NCI-H2107 treated with DMSO at 0.1 percent for 48 hours (cell line): ENCODE measurements around the gene HLTF.

Experiments
- DNase-seq: peaks from one replicate; lab custom pipeline; 2025; ENCODE audit not compliant: unreplicated experiment; lab: John Stamatoyannopoulos, UW

Gene HLTF

DNA sequence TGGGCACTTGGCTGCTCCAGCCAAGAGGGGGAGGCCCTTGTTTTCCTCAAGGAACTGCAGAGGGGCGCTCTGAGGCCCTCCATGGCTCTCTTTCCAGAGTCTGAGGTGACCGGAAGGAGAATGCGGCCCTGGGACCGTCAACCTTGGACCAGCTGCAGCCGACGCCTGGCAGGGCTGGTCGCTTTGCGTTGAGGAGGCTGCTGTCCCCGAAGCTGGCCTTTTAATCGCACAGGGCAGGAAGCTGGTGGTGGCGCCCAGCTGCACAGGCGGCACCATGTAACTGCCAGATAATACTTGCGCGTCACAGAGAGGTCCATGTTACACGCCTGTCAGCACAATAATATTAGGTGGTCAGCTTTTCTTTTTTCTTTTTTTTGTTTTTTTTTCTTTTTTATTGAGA is 875 bp upstream of the HLTF start:
- DNase-seq: no peak

DNA sequence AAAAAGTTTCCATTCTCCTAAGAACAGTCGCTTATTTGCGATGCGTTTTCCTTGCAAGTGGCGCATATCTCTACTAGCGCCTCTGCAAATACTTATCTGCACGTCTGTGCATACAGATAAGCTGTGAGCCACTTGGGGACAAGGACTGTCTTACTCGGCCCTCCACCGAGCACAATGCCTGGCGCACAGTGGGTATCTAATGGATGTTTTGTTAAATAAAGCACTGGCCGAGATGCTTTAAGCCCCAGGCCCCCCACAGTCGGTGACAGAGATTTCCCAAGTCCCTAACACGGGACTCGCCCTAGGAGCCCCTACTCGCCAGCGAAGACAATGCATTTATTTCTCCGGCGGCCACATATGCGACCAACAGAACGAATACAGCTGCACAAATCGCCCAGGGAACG is 503 bp downstream of the HLTF start:
- DNase-seq: no peak

DNA sequence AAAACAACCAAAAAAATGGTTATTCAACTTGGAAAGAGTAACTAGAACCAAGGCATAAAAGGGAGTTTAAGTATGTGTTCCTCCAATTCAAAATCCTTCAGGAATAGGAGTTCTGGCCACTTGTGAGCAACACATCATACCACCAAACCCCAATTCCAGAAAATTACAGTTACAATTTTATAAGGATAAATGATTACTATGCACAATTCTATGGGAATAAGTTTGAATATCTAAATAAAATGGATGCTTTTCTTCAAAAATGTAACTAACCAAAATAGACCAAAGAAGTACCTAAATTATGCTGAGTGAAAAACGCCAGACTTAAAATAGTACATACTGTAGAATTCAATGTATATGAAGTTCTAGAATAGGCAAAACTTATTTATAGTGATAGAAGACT is 4.6 kb downstream of the HLTF start:
- no peak for DNase-seq

DNA sequence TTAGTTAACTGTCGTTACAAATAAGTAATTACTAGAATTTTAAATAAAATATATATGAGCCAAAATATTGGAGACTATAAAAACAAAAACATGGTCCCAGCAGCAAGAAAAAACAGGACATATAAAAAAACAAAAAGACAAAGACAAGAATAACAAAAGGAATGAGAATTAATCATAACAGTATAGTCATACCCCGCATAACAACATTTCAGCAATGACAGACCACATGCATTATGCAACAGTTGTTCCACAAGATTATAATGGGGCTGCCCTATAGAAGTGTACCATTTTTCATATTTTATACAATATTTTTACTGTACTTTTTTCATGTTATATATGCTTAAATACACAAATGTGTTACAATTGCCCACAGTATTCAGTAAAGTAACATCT is 5.6 kb downstream of the HLTF start:
- no peak for DNase-seq

DNA sequence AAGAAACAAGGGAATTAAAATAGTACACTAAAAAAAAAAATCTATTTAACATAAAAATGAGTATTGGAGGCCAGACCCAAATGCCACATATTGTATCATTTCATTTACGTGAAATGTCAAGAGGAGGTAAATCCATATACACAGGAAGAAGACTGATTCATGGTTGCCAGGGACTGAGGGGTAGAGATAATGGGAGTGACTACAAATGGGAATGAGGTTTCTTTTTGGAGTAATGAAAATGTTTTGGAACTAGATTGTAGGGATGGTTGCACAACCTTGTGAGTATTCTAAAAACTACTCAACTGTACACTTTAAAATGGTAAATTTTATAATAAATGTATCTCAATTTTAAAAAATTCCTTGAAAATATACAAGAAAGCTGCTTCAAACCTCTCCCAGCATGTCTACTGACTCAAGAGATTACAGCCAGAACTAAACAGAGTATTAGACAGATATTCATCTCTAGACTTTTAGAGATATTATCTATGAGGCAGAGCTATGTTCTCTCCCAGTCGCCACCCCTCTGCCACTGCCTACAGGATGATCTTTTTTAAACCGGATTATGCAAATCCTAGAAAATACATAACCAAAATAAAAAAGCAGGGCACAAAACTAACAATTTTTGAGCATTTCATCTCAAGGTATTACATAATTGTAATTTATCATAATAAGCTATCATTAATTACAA is 6.2 kb downstream of the HLTF start:
- no peak for DNase-seq

DNA sequence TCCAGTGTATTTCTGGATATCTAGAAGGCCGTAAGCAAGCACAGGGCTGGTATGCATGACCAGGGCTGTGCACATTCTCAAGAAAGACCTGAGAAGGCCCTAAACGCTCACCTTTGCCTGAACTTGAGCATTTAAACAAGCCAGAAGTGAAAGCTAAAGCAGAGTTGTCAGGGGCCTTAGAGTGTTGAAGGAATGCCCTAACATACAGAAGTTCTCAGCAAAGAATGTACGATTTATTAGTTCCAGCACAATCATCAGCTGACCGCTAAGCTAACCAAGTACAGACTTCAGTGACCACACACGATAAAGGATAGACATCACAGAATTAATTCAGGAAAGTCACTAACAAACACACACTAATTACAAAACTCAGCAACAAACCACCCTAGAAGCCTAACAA is 8.7 kb downstream of the HLTF start:
- DNase-seq: no peak

DNA sequence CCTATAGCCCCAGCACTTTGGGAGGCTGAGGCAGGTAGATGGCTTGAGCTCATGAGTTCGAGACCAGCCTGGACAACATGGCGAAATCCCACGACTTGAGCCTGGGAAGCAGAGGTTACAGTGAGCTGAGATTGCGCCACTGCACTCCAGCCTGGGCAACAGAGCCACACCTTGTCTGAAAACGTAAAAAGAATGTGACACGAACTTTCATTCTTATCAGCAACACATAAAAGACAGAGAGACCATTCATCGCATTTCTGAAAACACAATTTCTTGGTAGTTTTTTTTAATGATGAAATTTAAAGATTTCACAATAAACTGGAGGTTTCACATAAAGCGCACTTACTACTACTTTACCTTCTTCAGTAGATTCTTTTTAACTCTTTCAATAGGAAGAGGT is 18.4 kb downstream of the HLTF start:
- no peak for DNase-seq

DNA sequence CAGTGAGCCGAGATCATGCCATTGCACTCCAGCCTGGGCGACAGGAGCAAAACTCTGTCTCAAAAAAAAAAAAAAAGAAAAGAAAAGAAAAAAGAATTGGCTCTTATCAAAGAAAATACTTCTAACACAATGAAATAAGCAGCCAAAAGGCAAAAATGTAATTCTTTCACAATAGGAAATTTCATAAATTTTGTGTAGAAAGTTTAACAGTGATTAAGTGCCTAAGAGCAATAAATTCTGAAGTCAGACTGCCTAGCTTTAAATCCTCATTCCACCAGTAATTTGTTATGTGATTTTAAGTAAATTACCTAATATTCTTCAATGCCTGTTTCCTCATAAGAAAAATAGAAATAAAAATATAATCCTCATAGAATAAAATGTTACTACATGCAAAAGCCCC is 24.6 kb downstream of the HLTF start:
- DNase-seq: no peak

DNA sequence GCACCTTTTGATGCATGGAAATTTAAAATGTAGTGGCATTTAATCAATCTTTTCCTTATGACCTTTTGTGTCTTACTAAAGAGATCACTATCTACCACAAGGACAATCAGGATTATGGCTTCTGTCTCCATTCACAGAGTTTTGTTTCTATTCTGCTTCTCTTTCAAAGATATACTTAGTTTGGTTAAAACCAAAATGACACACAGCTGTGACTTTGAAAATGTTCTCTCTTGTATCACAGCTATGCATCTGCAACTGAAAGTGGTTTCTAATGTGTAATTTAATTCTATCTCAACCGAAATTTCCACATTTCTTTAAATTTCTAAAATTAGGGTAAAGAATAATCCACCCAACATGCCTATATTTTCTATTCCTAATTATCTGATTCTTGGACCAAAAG is 27.7 kb downstream of the HLTF start:
- DNase-seq: no peak

DNA sequence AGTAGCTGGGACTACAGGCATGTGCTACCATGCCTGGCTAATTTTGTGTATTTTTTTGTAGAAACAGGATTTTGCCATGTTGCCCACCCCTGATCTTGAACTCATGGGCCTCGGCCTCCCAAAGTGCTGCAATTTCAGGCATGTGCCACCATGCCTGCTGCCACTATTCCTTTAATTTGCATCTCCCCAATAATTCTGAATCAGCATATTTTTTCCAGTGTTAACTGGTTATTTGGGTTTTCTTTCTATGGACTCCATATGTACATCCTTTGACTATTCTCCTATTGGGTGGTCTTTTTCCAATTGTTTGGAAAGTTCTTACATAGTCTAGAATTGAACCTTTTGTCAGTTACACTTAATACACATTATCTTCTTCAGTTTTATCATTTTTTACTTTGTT is 28.1 kb downstream of the HLTF start:
- DNase-seq: no peak

DNA sequence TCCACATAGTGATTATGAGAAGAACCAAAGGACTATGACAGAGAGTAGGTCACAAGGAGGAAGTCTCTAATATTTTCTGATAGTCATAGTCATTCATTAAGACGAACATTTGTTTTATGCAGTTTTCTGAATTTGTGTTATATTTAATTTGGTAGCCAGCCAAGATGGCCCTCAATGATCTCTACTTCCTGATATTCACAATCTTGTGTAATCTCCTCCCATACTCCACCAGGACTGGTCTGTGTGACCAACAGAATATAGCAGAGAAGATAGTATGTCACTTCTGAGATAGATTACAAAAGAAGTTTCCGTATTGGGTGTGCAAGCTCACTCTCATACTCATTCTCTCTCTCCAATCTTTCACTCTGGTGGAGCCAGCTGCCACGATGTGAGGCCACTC is 30.8 kb downstream of the HLTF start:
- DNase-seq: no peak

DNA sequence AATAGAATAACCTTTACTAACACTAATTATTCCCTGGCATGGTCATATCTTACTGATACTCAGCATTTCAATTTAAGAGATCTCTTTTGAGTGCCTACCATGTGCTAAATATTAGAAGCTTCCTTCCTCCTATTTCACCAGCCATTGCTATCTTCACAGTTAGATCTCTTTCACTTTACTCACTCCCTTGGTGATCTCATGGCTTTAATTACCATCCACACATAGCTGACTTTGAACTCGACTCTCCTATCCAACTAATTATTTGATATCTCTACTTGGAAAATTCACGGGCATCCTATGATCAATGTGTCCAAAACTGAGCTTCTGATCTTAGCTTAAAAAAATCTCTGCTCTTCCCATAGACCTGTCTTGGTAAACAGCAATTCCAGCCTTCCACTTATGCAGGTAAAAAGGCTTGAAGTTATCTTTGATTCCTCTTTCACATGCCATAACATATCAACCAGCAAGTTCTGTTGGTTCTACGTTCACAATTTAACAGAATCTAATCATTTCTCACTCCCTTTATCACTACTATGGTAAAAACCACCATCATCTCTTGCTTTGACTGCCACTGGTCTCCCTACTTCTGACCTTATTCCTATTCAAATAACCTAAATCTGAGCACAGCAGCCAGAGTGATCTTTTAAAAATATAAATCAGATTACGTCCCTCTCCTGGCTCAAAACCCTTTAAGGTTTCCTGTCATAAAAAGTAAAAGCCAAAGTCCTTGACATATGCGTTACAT is 41.8 kb downstream of the HLTF start:
- no peak for DNase-seq

DNA sequence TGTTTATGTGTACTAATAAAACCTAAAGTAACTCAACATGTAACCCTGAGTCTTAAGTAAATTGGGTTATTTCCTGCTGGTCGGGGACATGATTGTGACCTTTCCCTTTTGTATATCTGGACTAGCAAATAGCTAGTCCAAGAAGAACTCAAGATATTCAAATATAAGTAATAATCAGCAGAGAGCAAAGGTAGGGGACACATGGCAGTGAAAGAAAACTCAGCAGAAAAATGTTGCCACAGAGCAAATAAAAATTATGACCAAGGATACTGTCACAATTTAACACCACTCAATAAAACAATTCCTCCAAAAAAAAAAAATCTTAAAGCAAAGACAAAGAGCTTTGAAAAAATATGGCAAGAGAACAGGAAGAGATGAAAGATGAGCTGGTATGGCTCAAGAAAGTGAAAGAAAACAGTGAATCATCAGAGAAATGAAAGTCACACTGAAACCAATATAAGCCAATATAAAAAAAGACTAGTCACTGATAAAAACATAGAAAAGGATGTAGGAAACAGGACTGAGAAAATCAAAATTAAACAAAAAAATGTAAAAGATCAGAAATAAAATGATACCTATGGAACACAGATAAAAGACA is 43.4 kb downstream of the HLTF start:
- DNase-seq: no peak

DNA sequence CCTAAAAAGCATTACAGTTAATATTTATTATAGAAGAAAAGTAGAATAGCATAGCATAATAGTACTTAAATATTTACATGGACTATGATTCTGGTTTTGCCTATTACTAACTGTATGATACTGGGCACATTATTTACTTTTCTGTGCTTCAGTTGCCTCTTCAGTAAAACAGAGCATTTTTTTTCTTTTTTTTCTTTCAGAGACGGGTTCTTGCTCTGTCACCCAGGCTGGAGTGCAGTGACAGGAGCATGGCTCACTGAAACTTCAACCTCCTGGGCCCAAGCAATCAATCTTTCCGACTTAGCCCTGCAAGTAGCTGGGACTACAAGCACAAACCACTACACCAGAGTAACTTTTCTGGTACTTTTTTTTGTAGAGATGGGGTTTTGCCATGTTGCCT is 48.0 kb downstream of the HLTF start:
- no peak for DNase-seq

DNA sequence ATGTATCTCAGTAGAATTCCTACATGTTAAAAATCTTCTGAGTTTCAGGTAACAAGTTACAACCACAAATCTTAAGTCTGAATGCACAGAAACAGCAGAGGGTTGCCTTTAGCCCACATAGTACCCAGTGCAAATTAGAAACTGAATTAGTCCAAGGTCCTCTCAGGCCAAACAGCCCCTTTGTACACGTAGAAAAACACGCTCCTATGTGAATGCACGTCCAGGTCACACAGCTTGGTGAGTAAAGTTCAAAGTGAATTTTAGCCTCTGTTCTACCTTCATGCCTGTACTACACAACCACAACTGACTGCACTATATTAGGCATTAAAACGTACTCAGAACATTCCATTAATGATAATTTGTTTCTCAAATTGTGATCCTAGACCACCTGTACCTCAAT is 48.6 kb downstream of the HLTF start:
- DNase-seq: no peak

DNA sequence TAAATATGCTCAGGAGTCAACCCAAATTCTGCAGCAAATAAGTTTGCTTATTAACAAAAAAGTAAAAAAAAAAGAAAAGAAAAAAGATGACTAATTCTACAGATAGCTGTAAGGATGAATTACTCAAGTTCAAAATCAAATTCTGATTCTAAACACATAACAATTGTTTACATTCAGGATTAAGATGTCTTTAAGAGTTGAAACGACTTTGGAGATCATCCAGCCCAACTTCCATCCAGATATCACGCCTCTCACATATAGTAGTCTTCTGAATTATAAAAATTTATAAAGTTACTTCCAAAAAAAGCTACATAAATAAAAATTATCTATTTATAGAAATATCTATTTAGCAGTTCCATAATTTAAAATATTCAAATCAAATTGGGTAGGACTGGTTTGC is 55.2 kb downstream of the HLTF start:
- no peak for DNase-seq

DNA sequence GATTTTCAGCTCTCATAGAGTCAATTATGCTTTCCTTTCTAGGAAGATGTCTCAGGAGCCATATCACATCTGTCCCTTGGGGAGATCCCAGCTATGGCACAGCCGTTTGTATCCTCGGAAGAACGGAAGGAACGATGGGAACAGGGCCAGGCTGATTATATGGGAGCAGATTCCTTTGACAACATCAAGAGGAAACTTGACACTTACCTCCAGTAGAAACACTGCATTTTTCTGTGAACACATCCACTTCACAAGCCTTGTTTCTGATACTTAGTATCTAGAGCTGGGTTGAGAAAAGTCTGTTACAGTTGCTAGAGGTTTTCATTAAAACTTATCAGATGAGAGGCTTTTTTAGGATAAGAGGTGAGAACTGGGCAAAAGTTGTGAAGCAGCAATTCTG is 59.6 kb downstream of the HLTF start:
- no peak for DNase-seq

DNA sequence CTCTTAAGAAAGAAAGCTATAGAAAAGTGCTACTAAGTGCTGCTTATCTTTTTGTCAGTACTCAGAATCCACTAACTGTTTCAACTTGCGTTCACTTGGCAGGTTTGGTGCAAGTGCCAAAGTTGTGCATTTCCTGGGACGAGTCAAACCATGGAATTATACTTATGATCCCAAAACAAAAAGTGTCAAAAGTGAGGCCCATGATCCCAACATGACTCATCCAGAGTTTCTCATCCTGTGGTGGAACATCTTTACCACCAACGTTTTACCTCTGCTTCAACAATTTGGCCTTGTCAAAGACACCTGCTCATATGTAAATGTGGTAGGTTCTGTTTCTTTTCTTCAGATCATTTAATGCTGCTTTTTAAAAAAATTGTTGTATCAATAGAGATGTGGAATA is 62.4 kb downstream of the HLTF start:
- no peak for DNase-seq

DNA sequence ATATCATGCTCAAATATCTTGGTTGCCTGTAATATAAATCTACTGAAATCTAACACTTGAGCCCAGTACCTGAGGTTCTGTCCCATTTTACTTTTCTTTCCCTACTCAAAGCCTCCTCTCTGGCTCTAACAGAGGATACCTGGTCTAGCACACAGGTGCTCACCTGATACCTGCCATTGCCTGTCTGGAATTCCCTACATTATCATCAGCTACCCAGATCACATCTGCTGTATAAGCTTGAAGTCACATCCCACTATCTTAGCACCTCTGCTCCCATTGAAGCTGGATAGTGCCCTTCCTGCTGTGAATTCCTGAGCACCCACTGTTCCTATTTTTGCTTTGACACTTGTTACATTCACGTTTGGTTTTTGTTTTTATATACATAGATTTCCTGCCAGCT is 64.5 kb downstream of the HLTF start:
- DNase-seq: no peak

DNA sequence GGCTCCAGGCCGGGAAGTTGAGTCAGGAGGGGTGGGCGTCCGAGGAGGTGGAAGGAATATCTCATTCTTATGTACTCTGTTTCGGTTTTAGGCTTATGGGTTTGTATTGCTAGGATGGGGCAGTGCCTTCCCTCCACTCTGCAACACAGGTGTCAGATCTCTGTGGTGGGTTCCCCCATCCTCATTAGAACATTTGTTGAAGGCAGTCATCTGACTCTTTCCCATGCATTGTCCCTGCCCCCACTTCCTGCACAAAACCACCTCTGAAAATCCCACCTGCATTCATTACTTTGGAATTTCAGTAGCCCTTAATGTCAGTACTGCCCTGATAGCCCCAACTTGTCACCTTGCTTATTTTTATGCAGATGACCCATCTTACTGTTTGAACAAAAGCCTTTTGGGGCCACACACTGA is 65.5 kb downstream of the HLTF start:
- DNase-seq: no peak

DNA sequence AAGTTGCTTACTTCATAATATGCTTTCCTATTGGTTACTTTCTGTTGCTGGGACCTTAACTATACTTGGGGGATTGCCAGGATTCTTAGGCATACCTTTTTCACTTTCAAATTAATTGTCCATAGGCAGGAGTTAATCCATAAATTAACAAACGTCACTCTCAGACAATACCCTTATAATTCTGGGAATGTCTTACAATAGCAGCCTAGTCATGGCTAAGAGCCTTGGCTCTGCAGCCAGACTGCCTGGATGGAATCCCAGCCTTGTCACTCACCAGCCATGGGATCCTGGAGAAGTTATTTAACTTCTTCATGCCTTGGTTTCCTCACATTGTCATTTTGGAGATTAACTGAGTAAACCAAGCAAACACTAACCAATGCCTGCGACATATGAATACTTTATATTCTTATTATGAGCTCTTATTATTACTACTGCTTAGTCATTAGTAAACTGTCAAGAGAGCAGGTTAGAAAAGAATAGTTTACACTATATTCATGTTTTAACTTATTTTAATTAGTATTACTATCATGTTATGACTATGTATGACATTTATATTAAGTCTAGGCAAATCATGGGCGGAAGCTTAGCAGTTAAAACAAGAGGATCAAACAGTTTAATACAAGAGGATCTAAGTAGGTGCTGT is 66.0 kb downstream of the HLTF start:
- DNase-seq: no peak

DNA sequence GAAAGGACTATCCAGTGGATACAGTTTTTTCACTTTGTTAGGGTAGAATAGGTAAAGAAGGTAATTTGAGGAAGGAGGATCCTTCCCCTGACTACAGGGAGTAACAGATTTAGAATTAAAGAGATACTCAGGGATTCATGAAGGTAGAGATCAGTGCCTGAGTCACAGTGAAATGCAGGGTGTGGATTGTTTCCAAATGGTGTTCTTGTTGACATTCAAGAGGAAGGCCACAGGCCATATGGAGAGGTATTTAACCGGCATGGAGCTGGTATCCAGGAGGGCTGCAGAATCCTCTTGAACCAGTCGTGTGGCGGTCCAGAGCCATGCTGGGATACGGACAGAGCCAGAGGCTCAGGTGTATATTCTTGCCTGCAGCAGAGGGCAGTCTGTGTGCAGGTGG is 66.8 kb downstream of the HLTF start:
- no peak for DNase-seq
